SK-N-SH (cell line): ENCODE results near the gene SVIL. TPM values are rescaled to one million over a fixed set of nuclear protein-coding genes. Genes with fewer than 3 reads are reported as not detected.

ENCODE experiments used
- CTCF ChIA-PET: fragments of 300-600, 350-600 bp; formaldehyde crosslinking; extraction: SDS; loops from one replicate; lab custom pipeline; 2021; lab: Yijun Ruan, JAX
- POLR2A ChIA-PET: fragments of 350-600 bp; sonication (Branson Sonifier 250); formaldehyde crosslinking; extraction: SDS; loops from one replicate; lab custom pipeline; 2020; ENCODE audit warnings: antibody characterized with exemption, inconsistent platforms; lab: Yijun Ruan, JAX
- DNase-seq: peaks from one replicate; pipeline ENCODE4 v3.0.0; 2012
- H2AFZ ChIP-seq: fragments of 200-600 bp; sonication (generic); 2 replicates; pipeline ENCODE4 v1.8.1; 2016; ENCODE audit warnings: antibody characterized with exemption, mild to moderate bottlenecking, low read depth
- H3F3A ChIP-seq: fragments of 200-600 bp; sonication (generic); replicated peaks from 2 replicates; pipeline ENCODE3; 2016; ENCODE audit warnings: antibody characterized with exemption, mild to moderate bottlenecking; ENCODE audit not compliant: insufficient read depth
- H3K27ac ChIP-seq, 2 experiments: fragments of 200-500 bp in 1 of 2; fragments of 200-600 bp in 1 of 2; sonication (Bioruptor generic) in 1 of 2; sonication (generic), shearing (Covaris generic) in 1 of 2; 2 replicates each; pipeline versions ENCODE4 v1.5.1 to v1.6.1; 2014 to 2016; ENCODE audit warnings: low read depth in 2 of 2, inconsistent platforms in 1 of 2, low read length in 1 of 2, mild to moderate bottlenecking in 1 of 2, mixed read lengths in 1 of 2
- H3K27me3 ChIP-seq: fragments of 200-600 bp; sonication (generic), shearing (Covaris generic); 2 replicates; pipeline ENCODE4 v1.6.1; 2016; ENCODE audit warnings: mixed run types; ENCODE audit not compliant: insufficient read depth
- H3K36me3 ChIP-seq, 2 experiments: fragments of 200-500 bp in 1 of 2; fragments of 200-600 bp in 1 of 2; sonication (Bioruptor generic) in 1 of 2; sonication (generic) in 1 of 2; replicated peaks in 1 of 2; 2 replicates each; pipeline versions ENCODE3 to v1.5.1; 2014 to 2016; ENCODE audit warnings: low read length in 1 of 2, mild to moderate bottlenecking in 1 of 2; ENCODE audit not compliant: insufficient read depth in 2 of 2, control insufficient read depth in 1 of 2
- H3K4me1 ChIP-seq, 2 experiments: fragments of 200-500 bp in 1 of 2; fragments of 200-600 bp in 1 of 2; sonication (Bioruptor generic) in 1 of 2; sonication (generic), shearing (Covaris generic) in 1 of 2; 2 replicates each; pipeline versions ENCODE4 v1.5.1 to v1.6.1; 2014 to 2016; ENCODE audit warnings: low read depth in 1 of 2, low read length in 1 of 2, mixed run types in 1 of 2; ENCODE audit not compliant: insufficient read depth in 2 of 2, control insufficient read depth in 1 of 2
- H3K4me2 ChIP-seq: fragments of 200-600 bp; sonication (generic), shearing (Covaris generic); 2 replicates; pipeline ENCODE4 v1.6.1; 2017; ENCODE audit warnings: mixed run types
- H3K4me3 ChIP-seq, 2 experiments: fragments of 200-500 bp in 1 of 2; fragments of 200-600 bp in 1 of 2; sonication (Bioruptor generic) in 1 of 2; sonication (generic), shearing (Covaris generic) in 1 of 2; 2 replicates each; pipeline versions ENCODE4 v1.5.1 to v1.8.1; 2014 to 2016; ENCODE audit warnings: low read depth in 2 of 2, inconsistent platforms in 1 of 2, low read length in 1 of 2, mild to moderate bottlenecking in 1 of 2, mixed read lengths in 1 of 2, moderate library complexity in 1 of 2
- H3K79me2 ChIP-seq: fragments of 200-600 bp; sonication (generic); 2 replicates; pipeline ENCODE4 v1.8.1; 2017; ENCODE audit warnings: mild to moderate bottlenecking; ENCODE audit not compliant: insufficient read depth
- H3K9ac ChIP-seq: fragments of 200-600 bp; sonication (generic); 2 replicates; pipeline ENCODE4 v1.6.1; 2017; ENCODE audit warnings: mixed run types
- H3K9me2 ChIP-seq: fragments of 200-600 bp; sonication (generic); 2 replicates; pipeline ENCODE4 v1.6.1; 2017; ENCODE audit warnings: mixed run types
- H3K9me3 ChIP-seq: fragments of 200-600 bp; sonication (generic); 2 replicates; pipeline ENCODE4 v1.6.1; 2017; ENCODE audit warnings: mixed run types, mild to moderate bottlenecking, moderate library complexity
- H4K20me1 ChIP-seq: fragments of 200-600 bp; sonication (generic); 2 replicates; pipeline ENCODE4 v1.6.1; 2017; ENCODE audit warnings: mild to moderate bottlenecking, mixed run types; ENCODE audit not compliant: insufficient read depth
- CHD2 ChIP-seq: fragments of 150-350 bp; IDR thresholded peaks from 2 replicates; pipeline ENCODE4 v1.6.1; 2018; ENCODE audit warnings: low read length; ENCODE audit not compliant: partially characterized antibody
- ELF1 ChIP-seq: IDR thresholded peaks from 2 replicates; pipeline ENCODE4 v1.4.0; 2012
- EP300 ChIP-seq, 2 experiments: IDR thresholded peaks; 2 replicates each; pipeline versions ENCODE4 v1.4.0 to v1.6.1; 2012; ENCODE audit warnings: borderline replicate concordance in 1 of 2, low read depth in 1 of 2, low read length in 1 of 2
- FOSL2 ChIP-seq: IDR thresholded peaks from 2 replicates; pipeline ENCODE4 v1.4.0; 2012; ENCODE audit warnings: low read depth, mild to moderate bottlenecking, moderate library complexity, borderline replicate concordance
- FOXJ3 ChIP-seq: sonication (generic); formaldehyde crosslinking; IDR thresholded peaks from 2 replicates; pipeline ENCODE4 v1.5.1; 2020; ENCODE audit warnings: mild to moderate bottlenecking, missing genetic modification reagents
- FOXM1 ChIP-seq: IDR thresholded peaks from 2 replicates; pipeline ENCODE4 v1.4.0; 2012; ENCODE audit warnings: low read depth, mild to moderate bottlenecking
- GABPA ChIP-seq: IDR thresholded peaks from 2 replicates; pipeline ENCODE4 v1.4.0; 2012; ENCODE audit warnings: low read depth, mild to moderate bottlenecking
- GATA2 ChIP-seq: sonication (generic); formaldehyde crosslinking; IDR thresholded peaks from 2 replicates; pipeline ENCODE4 v1.5.0; 2020; ENCODE audit warnings: mild to moderate bottlenecking, missing genetic modification reagents
- MEF2A ChIP-seq: IDR thresholded peaks from 2 replicates; pipeline ENCODE4 v1.4.0; 2012; ENCODE audit warnings: low read depth, borderline replicate concordance
- MXI1 ChIP-seq: IDR thresholded peaks from 2 replicates; pipeline ENCODE4 v1.6.1; 2012; ENCODE audit warnings: mild to moderate bottlenecking, low read depth, low read length, improper control_type of control experiment
- NFIC ChIP-seq: IDR thresholded peaks from 2 replicates; pipeline ENCODE4 v1.4.0; 2012; ENCODE audit warnings: borderline replicate concordance
- NRF1 ChIP-seq: IDR thresholded peaks from 2 replicates; pipeline ENCODE4 v1.6.1; 2012; ENCODE audit warnings: low read depth, mild to moderate bottlenecking, low read length
- POLR2AphosphoS5 ChIP-seq: IDR thresholded peaks from 2 replicates; pipeline ENCODE4 v1.6.1; 2012; ENCODE audit warnings: low read depth, low read length
- RAD21 ChIP-seq: IDR thresholded peaks from 2 replicates; pipeline ENCODE4 v1.6.1; 2012; ENCODE audit warnings: mild to moderate bottlenecking, low read length
- RCOR1 ChIP-seq: fragments of 150-350 bp; IDR thresholded peaks from 2 replicates; pipeline ENCODE4 v1.6.1; 2017; ENCODE audit warnings: antibody characterized with exemption, low read length
- RFX5 ChIP-seq: IDR thresholded peaks from 2 replicates; pipeline ENCODE4 v1.6.1; 2012; ENCODE audit warnings: mild to moderate bottlenecking, improper control_type of control experiment, low read length
- RXRA ChIP-seq: IDR thresholded peaks from 2 replicates; pipeline ENCODE4 v1.4.0; 2012; ENCODE audit warnings: low read depth, mild to moderate bottlenecking, borderline replicate concordance
- SIN3A ChIP-seq: IDR thresholded peaks from 2 replicates; pipeline ENCODE4 v1.6.1; 2012; ENCODE audit warnings: low read depth, mild to moderate bottlenecking, low read length, moderate library complexity, borderline replicate concordance
- SMC3 ChIP-seq: IDR thresholded peaks from 2 replicates; pipeline ENCODE4 v1.6.1; 2012; ENCODE audit warnings: low read depth, low read length, improper control_type of control experiment
- TAF1 ChIP-seq: IDR thresholded peaks from 2 replicates; pipeline ENCODE4 v1.6.1; 2012; ENCODE audit warnings: low read depth, mild to moderate bottlenecking, low read length, moderate library complexity, borderline replicate concordance
- TCF12 ChIP-seq: IDR thresholded peaks from 2 replicates; pipeline ENCODE4 v1.4.0; 2012
- TEAD4 ChIP-seq: IDR thresholded peaks from 2 replicates; pipeline ENCODE4 v1.4.0; 2012; ENCODE audit warnings: mild to moderate bottlenecking, borderline replicate concordance; ENCODE audit not compliant: insufficient read depth
- YY1 ChIP-seq: IDR thresholded peaks from 2 replicates; pipeline ENCODE4 v1.4.0; 2012; ENCODE audit warnings: low read depth, mild to moderate bottlenecking
- WGBS: methylation state at CpG from one replicate; pipeline ENCODE4 v1.1.6; 2017; ENCODE audit warnings: low lambda C conversion rate; 5-methylcytosine and 5-hydroxymethylcytosine counted together
- polyA plus RNA-seq, 3 experiments: library from polyadenylated mRNA; depleted of rRNA; stranded (reverse); fragments of >200 nt; gene quantifications; 2 replicates each; pipeline ENCODE4 v1.2.3, GENCODE V29; 2012
- TF ChIP-seq, protein P1 (sequence below): fragments of 200-600 bp; sonication (generic); IDR thresholded peaks from 2 replicates; pipeline ENCODE4 v1.6.1; 2017; ENCODE audit warnings: antibody characterized with exemption, mild to moderate bottlenecking, moderate library complexity
- TF ChIP-seq, protein P2 (sequence below): IDR thresholded peaks from 2 replicates; pipeline ENCODE4; 2012
- TF ChIP-seq, protein P3 (sequence below): IDR thresholded peaks from 2 replicates; pipeline ENCODE4 v1.6.1; 2012; ENCODE audit warnings: mild to moderate bottlenecking, low read depth, low read length, moderate library complexity
- TF ChIP-seq, protein P4 (sequence below): IDR thresholded peaks from 2 replicates; pipeline ENCODE4 v1.4.0; 2012; ENCODE audit warnings: low read depth, borderline replicate concordance
- TF ChIP-seq, protein P5 (sequence below): IDR thresholded peaks from 2 replicates; pipeline ENCODE4 v1.4.0; 2012; ENCODE audit warnings: low read depth

The SVIL gene
- polyA plus RNA-seq, 1 of the 3 experiments (the other 2 are of a cell fraction): 48.7 TPM

DNA sequence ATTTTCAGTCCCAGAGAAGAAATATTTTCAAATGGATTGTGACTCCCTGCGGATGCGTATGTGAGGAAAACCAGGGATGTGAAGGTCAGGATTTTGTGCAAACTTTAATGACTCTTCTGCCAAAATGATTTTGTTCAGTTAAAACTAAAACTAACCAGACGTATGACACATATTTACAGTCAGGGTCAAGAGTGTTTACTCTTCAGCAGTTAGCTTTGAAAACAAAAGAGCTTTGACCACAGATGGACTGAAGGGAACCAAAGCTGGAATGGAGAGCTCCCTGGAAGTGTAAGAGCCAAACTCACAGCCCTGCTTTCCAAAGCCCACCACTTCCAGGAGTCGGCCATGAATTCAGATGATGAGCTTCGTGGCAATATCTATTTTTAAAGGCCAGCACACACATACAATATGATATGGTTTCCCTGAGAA is 15.5 kb downstream of the SVIL start:
- H3K4me3 ChIP-seq: no peak overlapping the region
- H3K79me2 ChIP-seq: peaks cover 91% of the 10 kb centered on the region
- 38% methylated on average over 5 of the region's 5 CpGs for WGBS
- no peaks in the 10 kb centered on the region for H3K9me2 ChIP-seq
- H3F3A ChIP-seq: no peaks in the 10 kb centered on the region
- no peaks in the 10 kb centered on the region for H3K27me3 ChIP-seq
- peaks cover 0 to 5% of the 10 kb centered on the region in 2 experiments for H3K36me3 ChIP-seq
- no peak overlapping the region for H2AFZ ChIP-seq
- peak overlapping the region; percentile 18 to 67 for H3K27ac ChIP-seq
- H3K9ac ChIP-seq: no peak overlapping the region
- peaks cover 17 to 31% of the 10 kb centered on the region in 2 experiments for H3K4me1 ChIP-seq
- CTCF ChIA-PET: interaction anchor here (2.7 kb wide), 1 partner anchor 10 kb away, joined by 11 read pairs; no protein-coding TSS in a partner anchor
- H4K20me1 ChIP-seq: peaks cover 92% of the 10 kb centered on the region
- no peak for DNase-seq
- POLR2A ChIA-PET: no interaction called here
- H3K4me2 ChIP-seq: peak overlapping the region; percentile 5
- H3K9me3 ChIP-seq: no peaks in the 10 kb centered on the region
- TF ChIP-seq GATA2 (CRISPR knock-in tag): no peak
- TF ChIP-seq, protein P1, sequence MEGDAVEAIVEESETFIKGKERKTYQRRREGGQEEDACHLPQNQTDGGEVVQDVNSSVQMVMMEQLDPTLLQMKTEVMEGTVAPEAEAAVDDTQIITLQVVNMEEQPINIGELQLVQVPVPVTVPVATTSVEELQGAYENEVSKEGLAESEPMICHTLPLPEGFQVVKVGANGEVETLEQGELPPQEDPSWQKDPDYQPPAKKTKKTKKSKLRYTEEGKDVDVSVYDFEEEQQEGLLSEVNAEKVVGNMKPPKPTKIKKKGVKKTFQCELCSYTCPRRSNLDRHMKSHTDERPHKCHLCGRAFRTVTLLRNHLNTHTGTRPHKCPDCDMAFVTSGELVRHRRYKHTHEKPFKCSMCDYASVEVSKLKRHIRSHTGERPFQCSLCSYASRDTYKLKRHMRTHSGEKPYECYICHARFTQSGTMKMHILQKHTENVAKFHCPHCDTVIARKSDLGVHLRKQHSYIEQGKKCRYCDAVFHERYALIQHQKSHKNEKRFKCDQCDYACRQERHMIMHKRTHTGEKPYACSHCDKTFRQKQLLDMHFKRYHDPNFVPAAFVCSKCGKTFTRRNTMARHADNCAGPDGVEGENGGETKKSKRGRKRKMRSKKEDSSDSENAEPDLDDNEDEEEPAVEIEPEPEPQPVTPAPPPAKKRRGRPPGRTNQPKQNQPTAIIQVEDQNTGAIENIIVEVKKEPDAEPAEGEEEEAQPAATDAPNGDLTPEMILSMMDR: no peak
- no peak for TF ChIP-seq RFX5
- TF ChIP-seq, protein P2, sequence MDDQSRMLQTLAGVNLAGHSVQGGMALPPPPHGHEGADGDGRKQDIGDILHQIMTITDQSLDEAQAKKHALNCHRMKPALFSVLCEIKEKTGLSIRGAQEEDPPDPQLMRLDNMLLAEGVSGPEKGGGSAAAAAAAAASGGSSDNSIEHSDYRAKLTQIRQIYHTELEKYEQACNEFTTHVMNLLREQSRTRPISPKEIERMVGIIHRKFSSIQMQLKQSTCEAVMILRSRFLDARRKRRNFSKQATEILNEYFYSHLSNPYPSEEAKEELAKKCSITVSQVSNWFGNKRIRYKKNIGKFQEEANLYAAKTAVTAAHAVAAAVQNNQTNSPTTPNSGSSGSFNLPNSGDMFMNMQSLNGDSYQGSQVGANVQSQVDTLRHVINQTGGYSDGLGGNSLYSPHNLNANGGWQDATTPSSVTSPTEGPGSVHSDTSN: peak; percentile 96
- peak; percentile 61; the same call in 1 of the 2 replicates for TF ChIP-seq FOXM1
- TF ChIP-seq POLR2AphosphoS5: peak; percentile 70; the same call in 1 of the 2 replicates
- TF ChIP-seq, protein P3, sequence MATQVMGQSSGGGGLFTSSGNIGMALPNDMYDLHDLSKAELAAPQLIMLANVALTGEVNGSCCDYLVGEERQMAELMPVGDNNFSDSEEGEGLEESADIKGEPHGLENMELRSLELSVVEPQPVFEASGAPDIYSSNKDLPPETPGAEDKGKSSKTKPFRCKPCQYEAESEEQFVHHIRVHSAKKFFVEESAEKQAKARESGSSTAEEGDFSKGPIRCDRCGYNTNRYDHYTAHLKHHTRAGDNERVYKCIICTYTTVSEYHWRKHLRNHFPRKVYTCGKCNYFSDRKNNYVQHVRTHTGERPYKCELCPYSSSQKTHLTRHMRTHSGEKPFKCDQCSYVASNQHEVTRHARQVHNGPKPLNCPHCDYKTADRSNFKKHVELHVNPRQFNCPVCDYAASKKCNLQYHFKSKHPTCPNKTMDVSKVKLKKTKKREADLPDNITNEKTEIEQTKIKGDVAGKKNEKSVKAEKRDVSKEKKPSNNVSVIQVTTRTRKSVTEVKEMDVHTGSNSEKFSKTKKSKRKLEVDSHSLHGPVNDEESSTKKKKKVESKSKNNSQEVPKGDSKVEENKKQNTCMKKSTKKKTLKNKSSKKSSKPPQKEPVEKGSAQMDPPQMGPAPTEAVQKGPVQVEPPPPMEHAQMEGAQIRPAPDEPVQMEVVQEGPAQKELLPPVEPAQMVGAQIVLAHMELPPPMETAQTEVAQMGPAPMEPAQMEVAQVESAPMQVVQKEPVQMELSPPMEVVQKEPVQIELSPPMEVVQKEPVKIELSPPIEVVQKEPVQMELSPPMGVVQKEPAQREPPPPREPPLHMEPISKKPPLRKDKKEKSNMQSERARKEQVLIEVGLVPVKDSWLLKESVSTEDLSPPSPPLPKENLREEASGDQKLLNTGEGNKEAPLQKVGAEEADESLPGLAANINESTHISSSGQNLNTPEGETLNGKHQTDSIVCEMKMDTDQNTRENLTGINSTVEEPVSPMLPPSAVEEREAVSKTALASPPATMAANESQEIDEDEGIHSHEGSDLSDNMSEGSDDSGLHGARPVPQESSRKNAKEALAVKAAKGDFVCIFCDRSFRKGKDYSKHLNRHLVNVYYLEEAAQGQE: peak; percentile 41; the same call in 1 of the 2 replicates
- peak; percentile 72 for TF ChIP-seq FOSL2
- peak; percentile 70; the same call in 1 of the 2 replicates for TF ChIP-seq TEAD4
- TF ChIP-seq RCOR1: no peak
- TF ChIP-seq NRF1: no peak
- TF ChIP-seq ELF1: no peak
- no peak for TF ChIP-seq SMC3
- TF ChIP-seq, protein P4, sequence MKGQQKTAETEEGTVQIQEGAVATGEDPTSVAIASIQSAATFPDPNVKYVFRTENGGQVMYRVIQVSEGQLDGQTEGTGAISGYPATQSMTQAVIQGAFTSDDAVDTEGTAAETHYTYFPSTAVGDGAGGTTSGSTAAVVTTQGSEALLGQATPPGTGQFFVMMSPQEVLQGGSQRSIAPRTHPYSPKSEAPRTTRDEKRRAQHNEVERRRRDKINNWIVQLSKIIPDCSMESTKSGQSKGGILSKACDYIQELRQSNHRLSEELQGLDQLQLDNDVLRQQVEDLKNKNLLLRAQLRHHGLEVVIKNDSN: 0 out of 2 replicates have a peak, but pooled peaks have one; percentile 18
- no peak for TF ChIP-seq FOXJ3 (CRISPR knock-in tag)
- TF ChIP-seq TCF12: peak; percentile 99
- TF ChIP-seq, protein P5, sequence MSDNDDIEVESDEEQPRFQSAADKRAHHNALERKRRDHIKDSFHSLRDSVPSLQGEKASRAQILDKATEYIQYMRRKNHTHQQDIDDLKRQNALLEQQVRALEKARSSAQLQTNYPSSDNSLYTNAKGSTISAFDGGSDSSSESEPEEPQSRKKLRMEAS: peak; percentile 56; the same call in 1 of the 2 replicates
- TF ChIP-seq SIN3A: peak; percentile 45; the same call in 1 of the 2 replicates
- TF ChIP-seq RAD21: no peak
- TF ChIP-seq RXRA: peak; percentile 88; the same call in 1 of the 2 replicates
- no peak for TF ChIP-seq CHD2
- TF ChIP-seq NFIC: peak; percentile 66
- TF ChIP-seq EP300 (IDR thresholded peaks at IDR 0.05; ENCODE audit: borderline replicate concordance in 1 of 2, low read depth in 1 of 2, low read length in 1 of 2): peak; percentile 62 to 84; a peak in 2 of 4 replicates
- no peak for TF ChIP-seq MXI1
- no peak for TF ChIP-seq MEF2A
- TF ChIP-seq GABPA: 0 out of 2 replicates have a peak, but pooled peaks have one; percentile 7
- TF ChIP-seq YY1: no peak
- no peak for TF ChIP-seq TAF1
